Brain pericyte (primary cell): ENCODE measurements around the gene NGEF.

Experiments
- DNase-seq: peaks from one replicate; pipeline ENCODE4 v3.0.0-alpha.2; 2012; ENCODE audit warnings: low read depth, low spot score

The NGEF gene

GRCh38 chr2:232842689-232843088 lies 170.4 kb downstream of the NGEF start:
- DNase-seq, result no peak

DNA sequence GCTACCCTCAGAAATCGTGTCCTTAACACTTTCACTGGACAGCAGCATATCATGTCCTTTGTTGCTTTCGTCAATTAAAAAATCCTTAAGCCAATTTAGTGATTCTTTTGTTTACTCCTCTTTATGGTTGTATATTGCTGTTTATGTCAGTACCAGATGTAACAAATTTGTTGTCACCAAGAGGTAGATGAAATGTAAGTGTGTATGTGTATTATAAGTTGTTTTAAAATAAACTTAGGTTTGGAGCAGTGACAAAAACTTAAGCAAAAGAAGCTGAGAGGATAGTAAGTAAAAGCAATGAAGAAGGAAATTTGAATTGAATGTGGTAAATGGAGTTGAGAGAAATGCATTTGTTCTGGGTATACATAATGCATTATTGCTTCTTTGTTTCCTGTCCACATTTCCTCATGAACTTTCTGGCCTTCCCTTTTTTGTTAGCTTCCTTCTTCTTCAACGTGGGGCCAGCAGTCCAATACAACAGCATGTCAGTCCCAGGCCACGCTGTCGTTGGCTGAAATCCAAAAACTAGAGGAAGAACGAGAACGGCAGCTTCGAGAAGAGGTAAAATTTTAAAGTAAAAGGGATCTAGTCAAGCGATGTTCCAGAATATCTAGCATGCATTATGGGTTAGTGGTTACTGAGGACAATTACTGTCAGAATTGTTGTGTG lies 173.5 kb downstream of the NGEF start:
- no peak for DNase-seq

DNA sequence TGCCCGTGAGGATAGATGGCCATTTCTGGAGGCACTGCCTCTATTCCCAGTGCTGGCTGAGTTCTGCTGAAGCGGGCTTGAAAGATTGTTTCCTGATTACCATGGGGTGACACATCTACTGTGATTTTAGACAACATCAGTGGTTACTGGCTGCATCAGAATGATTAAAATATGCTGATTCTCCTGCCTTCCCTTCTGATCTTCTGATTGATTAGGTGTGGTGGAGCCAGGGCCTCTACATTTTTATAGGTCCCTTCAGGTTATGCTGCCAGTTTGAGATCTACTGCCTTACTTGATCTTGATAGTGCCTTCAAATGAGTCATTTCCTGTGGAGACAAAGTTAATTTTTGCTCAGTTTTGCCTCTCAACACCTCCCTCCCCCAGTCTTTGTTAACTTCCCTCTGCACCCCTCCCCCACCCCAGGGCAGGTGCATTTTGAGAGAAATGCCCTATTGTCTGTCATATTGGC lies 174.6 kb downstream of the NGEF start:
- no peak for DNase-seq

GRCh38 chr2:232836934-232837333 lies 176.1 kb downstream of the NGEF start:
- no peak for DNase-seq

GRCh38 chr2:232835687-232836208 lies 177.3 kb downstream of the NGEF start:
- no peak for DNase-seq

- no peak for DNase-seq
Observed at GRCh38 chr2:232833830-232834229, 179.2 kb downstream of the NGEF start.

DNA sequence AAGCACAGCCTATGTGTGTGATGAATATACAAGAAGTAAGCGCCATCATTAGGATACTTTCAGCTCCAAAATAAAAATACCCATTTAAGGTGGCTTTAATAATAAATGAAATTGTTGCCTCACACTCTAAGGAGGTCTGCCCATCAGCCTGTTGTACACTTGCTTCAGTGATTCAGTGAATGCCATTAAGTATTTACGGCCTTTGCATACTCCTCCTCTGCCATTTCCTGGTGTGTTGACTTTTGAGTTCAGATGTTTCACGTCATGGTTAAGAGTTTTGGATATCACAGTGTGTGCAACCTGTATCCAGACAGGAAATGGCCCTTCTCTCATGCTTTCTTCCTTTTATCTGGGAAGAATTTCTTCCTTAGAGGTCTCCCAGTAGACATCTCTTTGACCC lies 181.6 kb downstream of the NGEF start:
- no peak for DNase-seq

- no peak for DNase-seq
Observed at GRCh38 chr2:232829988-232830387, 183.1 kb downstream of the NGEF start.
